SU-DHL-6 (cell line): Measurements from ENCODE around the gene VSIG8.

Source experiments
- H2AFZ ChIP-seq: fragments of 200-600 bp; sonication (generic); 2 replicates; pipeline ENCODE4 v1.6.1; 2014; ENCODE audit warnings: low read depth, mild to moderate bottlenecking, moderate library complexity, mixed read lengths, antibody characterized with exemption, low read length; ENCODE audit not compliant: severe bottlenecking
- H3F3A ChIP-seq: fragments of 200-600 bp; shearing (Covaris generic); 2 replicates; pipeline ENCODE4 v1.6.0; 2016; ENCODE audit warnings: antibody characterized with exemption, mild to moderate bottlenecking; ENCODE audit not compliant: insufficient read depth
- H3K27ac ChIP-seq: fragments of 200-600 bp; sonication (generic); 2 replicates; pipeline ENCODE4 v1.5.1; 2016; ENCODE audit warnings: low read depth, mild to moderate bottlenecking, low read length, moderate library complexity, mixed read lengths
- H3K27me3 ChIP-seq: fragments of 200-600 bp; sonication (generic), shearing (Covaris generic); 2 replicates; pipeline ENCODE4 v1.6.0; 2014; ENCODE audit warnings: mild to moderate bottlenecking, low read length
- H3K36me3 ChIP-seq: fragments of 200-600 bp; sonication (generic); 2 replicates; pipeline ENCODE4 v1.6.1; 2014; ENCODE audit warnings: mild to moderate bottlenecking, low read length, mixed read lengths
- H3K4me2 ChIP-seq: fragments of 300-600, 200-600 bp; shearing (Covaris generic), sonication (generic); 2 replicates; pipeline ENCODE4 v1.6.0; 2014; ENCODE audit warnings: low read length, low read depth, mild to moderate bottlenecking; ENCODE audit not compliant: poor library complexity, severe bottlenecking
- H3K4me3 ChIP-seq: fragments of 200-600 bp; sonication (generic); 2 replicates; pipeline ENCODE4 v1.5.1; 2014; ENCODE audit warnings: antibody characterized with exemption, low read length, mild to moderate bottlenecking, mixed read lengths; ENCODE audit not compliant: insufficient read depth, poor library complexity, severe bottlenecking
- H3K79me2 ChIP-seq: fragments of 200-600 bp; sonication (generic); 2 replicates; pipeline ENCODE4 v1.6.1; 2014; ENCODE audit warnings: mild to moderate bottlenecking, low read length, moderate library complexity; ENCODE audit not compliant: insufficient read depth
- H3K9ac ChIP-seq: fragments of 200-600 bp; sonication (generic); 2 replicates; pipeline ENCODE4 v1.7.0; 2014; ENCODE audit warnings: mild to moderate bottlenecking, low read length
- H3K9me2 ChIP-seq: fragments of 200-600 bp; sonication (generic); replicated peaks from 2 replicates; pipeline ENCODE4 v1.6.1; 2014; ENCODE audit warnings: low read length; ENCODE audit not compliant: insufficient read depth
- H3K9me3 ChIP-seq: fragments of 200-600 bp; sonication (generic); 2 replicates; pipeline ENCODE4 v1.6.1; 2014; ENCODE audit warnings: low read length, mixed read lengths; ENCODE audit not compliant: insufficient read depth
- H4K20me1 ChIP-seq: fragments of 200-600 bp; sonication (generic); 2 replicates; pipeline ENCODE4 v1.6.1; 2014; ENCODE audit warnings: low read depth, mild to moderate bottlenecking, antibody characterized with exemption, low read length, moderate library complexity, mixed read lengths
- CTCF ChIP-seq: fragments of 200-600 bp; sonication (generic); IDR thresholded peaks from one replicate; pipeline ENCODE4 v1.5.1; 2017; ENCODE audit warnings: antibody characterized with exemption, mild to moderate bottlenecking, low read length, moderate library complexity; ENCODE audit not compliant: insufficient read depth, poor library complexity, severe bottlenecking
- EZH2phosphoT487 ChIP-seq: fragments of 200-600 bp; sonication (generic), shearing (Covaris generic); conservative IDR thresholded peaks from 2 replicates; pipeline ENCODE4 v1.6.1; 2018; ENCODE audit warnings: mild to moderate bottlenecking, antibody characterized with exemption, low read length, moderate library complexity, mixed read lengths

VSIG8 gene

GRCh38 chr1:159854693-159855192, 7.7 kb downstream of the VSIG8 start:
- Histone ChIP-seq H3K4me2 (no peak overlapping the region), H3K27me3 (no peaks in the 10 kb centered on the region), H3F3A (no peaks in the 10 kb centered on the region), H3K79me2 (no peaks in the 10 kb centered on the region), H3K9me3 (no peaks in the 10 kb centered on the region), H3K4me3 (no peak overlapping the region), H3K36me3 (no peaks in the 10 kb centered on the region), H3K9me2 (no peaks in the 10 kb centered on the region), H4K20me1 (no peaks in the 10 kb centered on the region), H3K27ac (no peak overlapping the region), H3K9ac (no peak overlapping the region), H2AFZ (no peak overlapping the region)
- no peak for TF ChIP-seq CTCF

GRCh38 chr1:159854116-159854692, 8.3 kb downstream of the VSIG8 start:
- Histone ChIP-seq H2AFZ (no peak overlapping the region), H3K9me2 (no peaks in the 10 kb centered on the region), H3K4me3 (no peak overlapping the region), H4K20me1 (no peaks in the 10 kb centered on the region), H3K36me3 (no peaks in the 10 kb centered on the region), H3F3A (no peaks in the 10 kb centered on the region), H3K27me3 (no peaks in the 10 kb centered on the region), H3K9ac (no peak overlapping the region), H3K4me2 (no peak overlapping the region), H3K9me3 (no peaks in the 10 kb centered on the region), H3K79me2 (no peaks in the 10 kb centered on the region), H3K27ac (no peak overlapping the region)
- TF ChIP-seq CTCF (no peak), EZH2phosphoT487 (no peak)

- Histone ChIP-seq H3K79me2 (no peaks in the 10 kb centered on the region), H3K4me2 (no peak overlapping the region), H3K27me3 (no peaks in the 10 kb centered on the region), H3K9ac (no peak overlapping the region), H3K9me3 (no peaks in the 10 kb centered on the region), H3K27ac (no peak overlapping the region), H3F3A (no peaks in the 10 kb centered on the region), H4K20me1 (no peaks in the 10 kb centered on the region), H2AFZ (no peak overlapping the region), H3K4me3 (no peak overlapping the region), H3K9me2 (no peaks in the 10 kb centered on the region), H3K36me3 (no peaks in the 10 kb centered on the region)
- no peak for TF ChIP-seq EZH2phosphoT487
- no peak for TF ChIP-seq CTCF
Observed at GRCh38 chr1:159853417-159854115, 8.9 kb downstream of the VSIG8 start.
